ENCODE data around the gene ARHGEF16.
A peak's percentile ranks its signal among the peaks of the same experiment; 100 is the strongest.

ARHGEF16 gene

GRCh38 chr1:3482378-3482849 is 27.9 kb downstream of the ARHGEF16 start:
- no peak overlapping the region for H3K4me2 ChIP-seq
- H3K4me1 ChIP-seq (ENCODE audit: low read depth, poor library complexity, severe bottlenecking) = no peaks in the 10 kb centered on the region
- no peak overlapping the region for H2AFZ ChIP-seq (ENCODE audit: low read depth)
- 0 out of 2 replicates have a peak, but pooled peaks have one; percentile 28 for TF ChIP-seq CTCF (conservative IDR thresholded peaks at IDR 0.05; ENCODE audit: low read depth, low read length)
- no peak overlapping the region for H3K9ac ChIP-seq
- H3K27ac ChIP-seq = no peak overlapping the region
- peaks cover 78% of the 10 kb centered on the region for H3K27me3 ChIP-seq (ENCODE audit: insufficient read depth, low read depth)
- H4K20me1 ChIP-seq (ENCODE audit: insufficient read depth) = no peaks in the 10 kb centered on the region
- no peak overlapping the region for H3K4me3 ChIP-seq (IDR thresholded peaks at IDR 0.05; ENCODE audit: insufficient read depth, low read depth, low read length)
- no peaks in the 10 kb centered on the region for H3K36me3 ChIP-seq (ENCODE audit: insufficient read depth)
- H3K79me2 ChIP-seq (ENCODE audit: insufficient read depth, low read depth) = no peaks in the 10 kb centered on the region

- Histone ChIP-seq H4K20me1 (ENCODE audit: insufficient read depth) (no peaks in the 10 kb centered on the region), H3K27me3 (ENCODE audit: insufficient read depth, low read depth) (peaks cover 80% of the 10 kb centered on the region), H3K9ac (no peak overlapping the region), H2AFZ (ENCODE audit: low read depth) (no peak overlapping the region), H3K79me2 (ENCODE audit: insufficient read depth, low read depth) (no peaks in the 10 kb centered on the region), H3K4me1 (ENCODE audit: low read depth, poor library complexity, severe bottlenecking) (no peaks in the 10 kb centered on the region), H3K27ac (no peak overlapping the region), H3K36me3 (ENCODE audit: insufficient read depth) (no peaks in the 10 kb centered on the region), H3K4me2 (no peak overlapping the region), H3K4me3 (IDR thresholded peaks at IDR 0.05; ENCODE audit: insufficient read depth, low read depth, low read length) (no peak overlapping the region)
- no peak for TF ChIP-seq CTCF (conservative IDR thresholded peaks at IDR 0.05; ENCODE audit: low read depth, low read length)
These were observed 28.9 kb downstream of the ARHGEF16 start for GRCh38 chr1:3483380-3483779.

GRCh38 chr1:3483801-3484444 is 29.5 kb downstream of the ARHGEF16 start:
- no peak overlapping the region for H3K9ac ChIP-seq
- no peak overlapping the region for H3K4me2 ChIP-seq
- H3K36me3 ChIP-seq (ENCODE audit: insufficient read depth) = no peaks in the 10 kb centered on the region
- no peak overlapping the region for H3K4me3 ChIP-seq (IDR thresholded peaks at IDR 0.05; ENCODE audit: insufficient read depth, low read depth, low read length)
- TF ChIP-seq CTCF (conservative IDR thresholded peaks at IDR 0.05; ENCODE audit: low read depth, low read length) = peak; percentile 63
- H2AFZ ChIP-seq (ENCODE audit: low read depth) = no peak overlapping the region
- peaks cover 82% of the 10 kb centered on the region for H3K27me3 ChIP-seq (ENCODE audit: insufficient read depth, low read depth)
- H3K27ac ChIP-seq = no peak overlapping the region
- H4K20me1 ChIP-seq (ENCODE audit: insufficient read depth) = no peaks in the 10 kb centered on the region
- no peaks in the 10 kb centered on the region for H3K79me2 ChIP-seq (ENCODE audit: insufficient read depth, low read depth)
- H3K4me1 ChIP-seq (ENCODE audit: low read depth, poor library complexity, severe bottlenecking) = no peaks in the 10 kb centered on the region

GRCh38 chr1:3485016-3485415 is 30.6 kb downstream of the ARHGEF16 start:
- Histone ChIP-seq H4K20me1 (ENCODE audit: insufficient read depth) (no peaks in the 10 kb centered on the region), H2AFZ (ENCODE audit: low read depth) (no peak overlapping the region), H3K4me3 (IDR thresholded peaks at IDR 0.05; ENCODE audit: insufficient read depth, low read depth, low read length) (no peak overlapping the region), H3K9ac (no peak overlapping the region), H3K27me3 (ENCODE audit: insufficient read depth, low read depth) (peaks cover 85% of the 10 kb centered on the region), H3K36me3 (ENCODE audit: insufficient read depth) (no peaks in the 10 kb centered on the region), H3K79me2 (ENCODE audit: insufficient read depth, low read depth) (no peaks in the 10 kb centered on the region), H3K4me2 (no peak overlapping the region), H3K4me1 (ENCODE audit: low read depth, poor library complexity, severe bottlenecking) (no peaks in the 10 kb centered on the region), H3K27ac (no peak overlapping the region)
- no peak for TF ChIP-seq CTCF (conservative IDR thresholded peaks at IDR 0.05; ENCODE audit: low read depth, low read length)
